HEK293 (cell line): Measurements from ENCODE around the gene LEFTY1.

ENCODE experiments used
- BCL11B ChIP-seq: fragments of 450-650 bp; formaldehyde crosslinking; IDR thresholded peaks from 2 replicates; pipeline ENCODE4 v1.5.1; 2016; ENCODE audit warnings: low read depth, missing biosample characterization, missing genetic modification characterization
- GLI2 ChIP-seq: fragments of 450-650 bp; formaldehyde crosslinking; IDR thresholded peaks from 2 replicates; pipeline ENCODE4; 2017; ENCODE audit warnings: missing biosample characterization, missing genetic modification characterization, low read depth, borderline replicate concordance
- GLIS2 ChIP-seq: fragments of 450-650 bp; formaldehyde crosslinking; IDR thresholded peaks from 2 replicates; pipeline ENCODE4 v1.5.1; 2016; ENCODE audit warnings: missing biosample characterization, missing genetic modification characterization
- OVOL3 ChIP-seq: fragments of 450-650 bp; formaldehyde crosslinking; IDR thresholded peaks from 2 replicates; pipeline ENCODE4 v1.5.1; 2016; ENCODE audit warnings: missing biosample characterization, missing genetic modification characterization
- WT1 ChIP-seq: fragments of 450-650 bp; formaldehyde crosslinking; IDR thresholded peaks from 2 replicates; pipeline ENCODE4 v1.5.1; 2016; ENCODE audit warnings: missing biosample characterization, missing genetic modification characterization
- YY2 ChIP-seq: fragments of 450-650 bp; formaldehyde crosslinking; IDR thresholded peaks from 2 replicates; pipeline ENCODE4 v1.5.1; 2016; ENCODE audit warnings: missing biosample characterization, missing genetic modification characterization
- ZBTB48 ChIP-seq: fragments of 450-650 bp; formaldehyde crosslinking; IDR thresholded peaks from 2 replicates; pipeline ENCODE4 v1.5.1; 2016; ENCODE audit warnings: missing biosample characterization, missing genetic modification characterization
- ZBTB7A ChIP-seq: fragments of 450-650 bp; formaldehyde crosslinking; IDR thresholded peaks from 2 replicates; pipeline ENCODE4 v1.5.1; 2016; ENCODE audit warnings: low read depth, missing biosample characterization, missing genetic modification characterization
- ZFHX2 ChIP-seq: fragments of 450-650 bp; formaldehyde crosslinking; conservative IDR thresholded peaks from 2 replicates; pipeline ENCODE4 v1.5.1; 2016; ENCODE audit warnings: missing biosample characterization, missing genetic modification characterization
- ZNF140 ChIP-seq: fragments of 450-650 bp; formaldehyde crosslinking; IDR thresholded peaks from 2 replicates; pipeline ENCODE4 v1.5.1; 2016; ENCODE audit warnings: missing biosample characterization, missing genetic modification characterization
- ZNF157 ChIP-seq: fragments of 450-650 bp; formaldehyde crosslinking; IDR thresholded peaks from 2 replicates; pipeline ENCODE4 v1.5.1; 2016; ENCODE audit warnings: missing biosample characterization, missing genetic modification characterization
- ZNF174 ChIP-seq: fragments of 450-650 bp; formaldehyde crosslinking; IDR thresholded peaks from 2 replicates; pipeline ENCODE4 v1.5.0; 2017; ENCODE audit warnings: missing biosample characterization, mild to moderate bottlenecking, missing genetic modification characterization
- ZNF184 ChIP-seq: fragments of 450-650 bp; IDR thresholded peaks from 2 replicates; pipeline ENCODE4 v1.5.1; 2018; ENCODE audit warnings: missing biosample characterization, mild to moderate bottlenecking, missing genetic modification characterization
- ZNF529 ChIP-seq: fragments of 450-650 bp; formaldehyde crosslinking; IDR thresholded peaks from 2 replicates; pipeline ENCODE4 v1.5.1; 2017; ENCODE audit warnings: missing genetic modification characterization, missing biosample characterization; ENCODE audit not compliant: insufficient replicate concordance
- ZNF544 ChIP-seq: fragments of 450-650 bp; formaldehyde crosslinking; IDR thresholded peaks from 2 replicates; pipeline ENCODE4 v1.5.0; 2017; ENCODE audit warnings: missing biosample characterization, missing genetic modification characterization
- ZNF621 ChIP-seq: fragments of 450-650 bp; formaldehyde crosslinking; IDR thresholded peaks from 2 replicates; pipeline ENCODE4 v1.5.1; 2017; ENCODE audit warnings: missing biosample characterization, missing genetic modification characterization
- ZNF701 ChIP-seq: fragments of 450-650 bp; formaldehyde crosslinking; IDR thresholded peaks from 2 replicates; pipeline ENCODE4 v1.5.1; 2016; ENCODE audit warnings: missing biosample characterization, missing genetic modification characterization
- ZNF777 ChIP-seq: fragments of 450-650 bp; formaldehyde crosslinking; IDR thresholded peaks from 2 replicates; pipeline ENCODE4 v1.5.1; 2017; ENCODE audit warnings: missing biosample characterization, missing genetic modification characterization, borderline replicate concordance
- ZSCAN16 ChIP-seq: fragments of 450-650 bp; formaldehyde crosslinking; IDR thresholded peaks from 2 replicates; pipeline ENCODE4 v1.5.1; 2016; ENCODE audit warnings: missing biosample characterization, missing genetic modification characterization
- TF ChIP-seq, protein P1 (sequence below): fragments of 450-650 bp; formaldehyde crosslinking; IDR thresholded peaks from 2 replicates; pipeline ENCODE4 v1.5.1; 2016; ENCODE audit warnings: missing biosample characterization, missing genetic modification characterization
- TF ChIP-seq, protein P2 (sequence below): fragments of 450-650 bp; formaldehyde crosslinking; IDR thresholded peaks from 2 replicates; pipeline ENCODE4 v1.5.1; 2016; ENCODE audit warnings: missing biosample characterization, missing genetic modification characterization
- TF ChIP-seq, protein P3 (sequence below): fragments of 450-650 bp; formaldehyde crosslinking; IDR thresholded peaks from 2 replicates; pipeline ENCODE4 v1.5.1; 2017; ENCODE audit warnings: missing biosample characterization, missing genetic modification characterization
- TF ChIP-seq, protein P4 (sequence below): fragments of 450-650 bp; formaldehyde crosslinking; IDR thresholded peaks from 2 replicates; pipeline ENCODE4 v1.5.1; 2016; ENCODE audit warnings: missing biosample characterization, missing genetic modification characterization, low read depth
- TF ChIP-seq, protein P5 (sequence below): fragments of 450-650 bp; IDR thresholded peaks from 2 replicates; pipeline ENCODE4 v1.5.1; 2018; ENCODE audit warnings: missing biosample characterization, missing genetic modification characterization
- TF ChIP-seq, protein P6 (sequence below): fragments of 450-650 bp; formaldehyde crosslinking; IDR thresholded peaks from 2 replicates; pipeline ENCODE4 v1.5.0; 2017; ENCODE audit warnings: missing biosample characterization, missing genetic modification characterization, borderline replicate concordance
- TF ChIP-seq, protein P7 (sequence below): fragments of 450-650 bp; IDR thresholded peaks from 2 replicates; pipeline ENCODE4 v1.5.1; 2018; ENCODE audit warnings: missing biosample characterization, mild to moderate bottlenecking, missing genetic modification characterization

Gene LEFTY1

DNA sequence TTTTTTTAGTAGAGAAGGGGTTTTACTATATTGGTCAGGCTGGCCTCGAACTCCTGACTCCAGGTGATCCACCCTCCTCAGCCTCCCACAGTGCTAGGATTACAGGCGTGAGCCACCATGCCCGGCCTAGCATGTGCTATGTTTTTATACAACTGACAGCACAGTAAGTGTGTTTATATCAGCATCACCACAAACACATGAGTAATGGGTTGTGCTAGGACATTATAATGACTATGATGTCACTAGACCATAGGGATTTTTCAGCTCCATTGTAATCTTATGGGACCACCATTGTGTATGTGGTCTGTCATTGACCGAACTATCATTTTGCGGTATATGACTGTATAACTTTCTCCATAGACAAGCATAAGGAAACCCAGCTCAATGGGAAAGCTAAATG is 45.8 kb upstream of the LEFTY1 start (continued):
- TF ChIP-seq ZFHX2 (tag by site-specific recombination) (0 out of 2 replicates have a peak, but pooled peaks have one; percentile 10), BCL11B (tag by site-specific recombination) (no peak), ZSCAN16 (no peak), OVOL3 (tag by site-specific recombination) (no peak), ZNF184 (no peak), ZNF544 (tag by site-specific recombination) (no peak), ZNF621 (tag by site-specific recombination) (no peak), ZNF157 (no peak), ZNF140 (tag by site-specific recombination) (peak; percentile 82; the same call in 1 of the 2 replicates), ZNF174 (no peak), ZNF701 (tag by site-specific recombination) (no peak), GLI2 (no peak), YY2 (tag by site-specific recombination) (0 out of 2 replicates have a peak, but pooled peaks have one; percentile 20), WT1 (tag by site-specific recombination) (no peak), ZBTB7A (tag by site-specific recombination) (no peak), ZBTB48 (tag by site-specific recombination) (no peak), ZNF777 (tag by site-specific recombination) (no peak), ZNF529 (tag by site-specific recombination) (no peak), GLIS2 (no peak)
- TF ChIP-seq, protein P1, sequence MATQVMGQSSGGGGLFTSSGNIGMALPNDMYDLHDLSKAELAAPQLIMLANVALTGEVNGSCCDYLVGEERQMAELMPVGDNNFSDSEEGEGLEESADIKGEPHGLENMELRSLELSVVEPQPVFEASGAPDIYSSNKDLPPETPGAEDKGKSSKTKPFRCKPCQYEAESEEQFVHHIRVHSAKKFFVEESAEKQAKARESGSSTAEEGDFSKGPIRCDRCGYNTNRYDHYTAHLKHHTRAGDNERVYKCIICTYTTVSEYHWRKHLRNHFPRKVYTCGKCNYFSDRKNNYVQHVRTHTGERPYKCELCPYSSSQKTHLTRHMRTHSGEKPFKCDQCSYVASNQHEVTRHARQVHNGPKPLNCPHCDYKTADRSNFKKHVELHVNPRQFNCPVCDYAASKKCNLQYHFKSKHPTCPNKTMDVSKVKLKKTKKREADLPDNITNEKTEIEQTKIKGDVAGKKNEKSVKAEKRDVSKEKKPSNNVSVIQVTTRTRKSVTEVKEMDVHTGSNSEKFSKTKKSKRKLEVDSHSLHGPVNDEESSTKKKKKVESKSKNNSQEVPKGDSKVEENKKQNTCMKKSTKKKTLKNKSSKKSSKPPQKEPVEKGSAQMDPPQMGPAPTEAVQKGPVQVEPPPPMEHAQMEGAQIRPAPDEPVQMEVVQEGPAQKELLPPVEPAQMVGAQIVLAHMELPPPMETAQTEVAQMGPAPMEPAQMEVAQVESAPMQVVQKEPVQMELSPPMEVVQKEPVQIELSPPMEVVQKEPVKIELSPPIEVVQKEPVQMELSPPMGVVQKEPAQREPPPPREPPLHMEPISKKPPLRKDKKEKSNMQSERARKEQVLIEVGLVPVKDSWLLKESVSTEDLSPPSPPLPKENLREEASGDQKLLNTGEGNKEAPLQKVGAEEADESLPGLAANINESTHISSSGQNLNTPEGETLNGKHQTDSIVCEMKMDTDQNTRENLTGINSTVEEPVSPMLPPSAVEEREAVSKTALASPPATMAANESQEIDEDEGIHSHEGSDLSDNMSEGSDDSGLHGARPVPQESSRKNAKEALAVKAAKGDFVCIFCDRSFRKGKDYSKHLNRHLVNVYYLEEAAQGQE (tag by site-specific recombination): no peak
- TF ChIP-seq, protein P2, sequence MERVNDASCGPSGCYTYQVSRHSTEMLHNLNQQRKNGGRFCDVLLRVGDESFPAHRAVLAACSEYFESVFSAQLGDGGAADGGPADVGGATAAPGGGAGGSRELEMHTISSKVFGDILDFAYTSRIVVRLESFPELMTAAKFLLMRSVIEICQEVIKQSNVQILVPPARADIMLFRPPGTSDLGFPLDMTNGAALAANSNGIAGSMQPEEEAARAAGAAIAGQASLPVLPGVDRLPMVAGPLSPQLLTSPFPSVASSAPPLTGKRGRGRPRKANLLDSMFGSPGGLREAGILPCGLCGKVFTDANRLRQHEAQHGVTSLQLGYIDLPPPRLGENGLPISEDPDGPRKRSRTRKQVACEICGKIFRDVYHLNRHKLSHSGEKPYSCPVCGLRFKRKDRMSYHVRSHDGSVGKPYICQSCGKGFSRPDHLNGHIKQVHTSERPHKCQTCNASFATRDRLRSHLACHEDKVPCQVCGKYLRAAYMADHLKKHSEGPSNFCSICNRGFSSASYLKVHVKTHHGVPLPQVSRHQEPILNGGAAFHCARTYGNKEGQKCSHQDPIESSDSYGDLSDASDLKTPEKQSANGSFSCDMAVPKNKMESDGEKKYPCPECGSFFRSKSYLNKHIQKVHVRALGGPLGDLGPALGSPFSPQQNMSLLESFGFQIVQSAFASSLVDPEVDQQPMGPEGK (tag by site-specific recombination): no peak
- TF ChIP-seq, protein P3, sequence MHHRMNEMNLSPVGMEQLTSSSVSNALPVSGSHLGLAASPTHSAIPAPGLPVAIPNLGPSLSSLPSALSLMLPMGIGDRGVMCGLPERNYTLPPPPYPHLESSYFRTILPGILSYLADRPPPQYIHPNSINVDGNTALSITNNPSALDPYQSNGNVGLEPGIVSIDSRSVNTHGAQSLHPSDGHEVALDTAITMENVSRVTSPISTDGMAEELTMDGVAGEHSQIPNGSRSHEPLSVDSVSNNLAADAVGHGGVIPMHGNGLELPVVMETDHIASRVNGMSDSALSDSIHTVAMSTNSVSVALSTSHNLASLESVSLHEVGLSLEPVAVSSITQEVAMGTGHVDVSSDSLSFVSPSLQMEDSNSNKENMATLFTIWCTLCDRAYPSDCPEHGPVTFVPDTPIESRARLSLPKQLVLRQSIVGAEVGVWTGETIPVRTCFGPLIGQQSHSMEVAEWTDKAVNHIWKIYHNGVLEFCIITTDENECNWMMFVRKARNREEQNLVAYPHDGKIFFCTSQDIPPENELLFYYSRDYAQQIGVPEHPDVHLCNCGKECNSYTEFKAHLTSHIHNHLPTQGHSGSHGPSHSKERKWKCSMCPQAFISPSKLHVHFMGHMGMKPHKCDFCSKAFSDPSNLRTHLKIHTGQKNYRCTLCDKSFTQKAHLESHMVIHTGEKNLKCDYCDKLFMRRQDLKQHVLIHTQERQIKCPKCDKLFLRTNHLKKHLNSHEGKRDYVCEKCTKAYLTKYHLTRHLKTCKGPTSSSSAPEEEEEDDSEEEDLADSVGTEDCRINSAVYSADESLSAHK: no peak
- TF ChIP-seq, protein P4, sequence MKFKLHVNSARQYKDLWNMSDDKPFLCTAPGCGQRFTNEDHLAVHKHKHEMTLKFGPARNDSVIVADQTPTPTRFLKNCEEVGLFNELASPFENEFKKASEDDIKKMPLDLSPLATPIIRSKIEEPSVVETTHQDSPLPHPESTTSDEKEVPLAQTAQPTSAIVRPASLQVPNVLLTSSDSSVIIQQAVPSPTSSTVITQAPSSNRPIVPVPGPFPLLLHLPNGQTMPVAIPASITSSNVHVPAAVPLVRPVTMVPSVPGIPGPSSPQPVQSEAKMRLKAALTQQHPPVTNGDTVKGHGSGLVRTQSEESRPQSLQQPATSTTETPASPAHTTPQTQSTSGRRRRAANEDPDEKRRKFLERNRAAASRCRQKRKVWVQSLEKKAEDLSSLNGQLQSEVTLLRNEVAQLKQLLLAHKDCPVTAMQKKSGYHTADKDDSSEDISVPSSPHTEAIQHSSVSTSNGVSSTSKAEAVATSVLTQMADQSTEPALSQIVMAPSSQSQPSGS: peak; percentile 89
- TF ChIP-seq, protein P5, sequence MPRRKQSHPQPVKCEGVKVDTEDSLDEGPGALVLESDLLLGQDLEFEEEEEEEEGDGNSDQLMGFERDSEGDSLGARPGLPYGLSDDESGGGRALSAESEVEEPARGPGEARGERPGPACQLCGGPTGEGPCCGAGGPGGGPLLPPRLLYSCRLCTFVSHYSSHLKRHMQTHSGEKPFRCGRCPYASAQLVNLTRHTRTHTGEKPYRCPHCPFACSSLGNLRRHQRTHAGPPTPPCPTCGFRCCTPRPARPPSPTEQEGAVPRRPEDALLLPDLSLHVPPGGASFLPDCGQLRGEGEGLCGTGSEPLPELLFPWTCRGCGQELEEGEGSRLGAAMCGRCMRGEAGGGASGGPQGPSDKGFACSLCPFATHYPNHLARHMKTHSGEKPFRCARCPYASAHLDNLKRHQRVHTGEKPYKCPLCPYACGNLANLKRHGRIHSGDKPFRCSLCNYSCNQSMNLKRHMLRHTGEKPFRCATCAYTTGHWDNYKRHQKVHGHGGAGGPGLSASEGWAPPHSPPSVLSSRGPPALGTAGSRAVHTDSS (tag by site-specific recombination): no peak
- TF ChIP-seq, protein P6, sequence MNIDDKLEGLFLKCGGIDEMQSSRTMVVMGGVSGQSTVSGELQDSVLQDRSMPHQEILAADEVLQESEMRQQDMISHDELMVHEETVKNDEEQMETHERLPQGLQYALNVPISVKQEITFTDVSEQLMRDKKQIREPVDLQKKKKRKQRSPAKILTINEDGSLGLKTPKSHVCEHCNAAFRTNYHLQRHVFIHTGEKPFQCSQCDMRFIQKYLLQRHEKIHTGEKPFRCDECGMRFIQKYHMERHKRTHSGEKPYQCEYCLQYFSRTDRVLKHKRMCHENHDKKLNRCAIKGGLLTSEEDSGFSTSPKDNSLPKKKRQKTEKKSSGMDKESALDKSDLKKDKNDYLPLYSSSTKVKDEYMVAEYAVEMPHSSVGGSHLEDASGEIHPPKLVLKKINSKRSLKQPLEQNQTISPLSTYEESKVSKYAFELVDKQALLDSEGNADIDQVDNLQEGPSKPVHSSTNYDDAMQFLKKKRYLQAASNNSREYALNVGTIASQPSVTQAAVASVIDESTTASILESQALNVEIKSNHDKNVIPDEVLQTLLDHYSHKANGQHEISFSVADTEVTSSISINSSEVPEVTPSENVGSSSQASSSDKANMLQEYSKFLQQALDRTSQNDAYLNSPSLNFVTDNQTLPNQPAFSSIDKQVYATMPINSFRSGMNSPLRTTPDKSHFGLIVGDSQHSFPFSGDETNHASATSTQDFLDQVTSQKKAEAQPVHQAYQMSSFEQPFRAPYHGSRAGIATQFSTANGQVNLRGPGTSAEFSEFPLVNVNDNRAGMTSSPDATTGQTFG (tag by site-specific recombination): no peak
- TF ChIP-seq, protein P7, sequence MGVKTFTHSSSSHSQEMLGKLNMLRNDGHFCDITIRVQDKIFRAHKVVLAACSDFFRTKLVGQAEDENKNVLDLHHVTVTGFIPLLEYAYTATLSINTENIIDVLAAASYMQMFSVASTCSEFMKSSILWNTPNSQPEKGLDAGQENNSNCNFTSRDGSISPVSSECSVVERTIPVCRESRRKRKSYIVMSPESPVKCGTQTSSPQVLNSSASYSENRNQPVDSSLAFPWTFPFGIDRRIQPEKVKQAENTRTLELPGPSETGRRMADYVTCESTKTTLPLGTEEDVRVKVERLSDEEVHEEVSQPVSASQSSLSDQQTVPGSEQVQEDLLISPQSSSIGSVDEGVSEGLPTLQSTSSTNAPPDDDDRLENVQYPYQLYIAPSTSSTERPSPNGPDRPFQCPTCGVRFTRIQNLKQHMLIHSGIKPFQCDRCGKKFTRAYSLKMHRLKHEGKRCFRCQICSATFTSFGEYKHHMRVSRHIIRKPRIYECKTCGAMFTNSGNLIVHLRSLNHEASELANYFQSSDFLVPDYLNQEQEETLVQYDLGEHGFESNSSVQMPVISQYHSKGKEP (tag by site-specific recombination): no peak
